GM13976 (cell line): ENCODE data around the gene MARCO.

Source experiments
- DNase-seq: peaks from one replicate; pipeline ENCODE4 v3.0.0; 2012; ENCODE audit warnings: low spot score
- in situ Hi-C: fragments of 300-500 bp; cut with MboI; formaldehyde crosslinking; loops from one replicate; pipeline ENCODE4 v1.12.0; 2022; ENCODE audit warnings: low sequenced_read_pairs, mixed read lengths, inconsistent platforms; ENCODE audit not compliant: unreplicated experiment
- TF ChIP-seq, protein P1 (sequence below): IDR thresholded peaks from 2 replicates; pipeline ENCODE4 v1.5.1; 2012; ENCODE audit warnings: borderline replicate concordance, mild to moderate bottlenecking; ENCODE audit not compliant: insufficient read depth; ENCODE audit errors: extremely low read depth, missing control alignments, control extremely low read depth

Gene MARCO

DNA sequence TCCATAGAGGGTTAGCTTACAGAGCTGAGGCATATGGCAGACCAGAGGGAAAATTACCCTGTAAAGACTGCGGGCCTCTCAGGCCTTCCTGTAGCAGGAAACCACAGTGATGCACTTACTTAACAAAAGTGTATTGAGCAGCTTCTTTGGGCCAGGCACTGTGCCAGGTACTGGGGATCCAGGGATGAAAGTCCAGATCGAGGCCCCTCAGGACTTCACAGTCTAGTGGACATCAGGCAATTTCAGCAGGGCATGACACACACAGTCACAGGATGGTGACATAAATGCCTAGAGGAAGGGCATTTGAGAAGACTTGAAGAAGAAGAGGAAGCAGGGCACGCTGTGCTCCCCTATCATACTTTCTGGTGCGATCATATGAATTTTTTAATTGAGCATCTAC lies 71.7 kb downstream of the MARCO start:
- TF ChIP-seq, protein P1, sequence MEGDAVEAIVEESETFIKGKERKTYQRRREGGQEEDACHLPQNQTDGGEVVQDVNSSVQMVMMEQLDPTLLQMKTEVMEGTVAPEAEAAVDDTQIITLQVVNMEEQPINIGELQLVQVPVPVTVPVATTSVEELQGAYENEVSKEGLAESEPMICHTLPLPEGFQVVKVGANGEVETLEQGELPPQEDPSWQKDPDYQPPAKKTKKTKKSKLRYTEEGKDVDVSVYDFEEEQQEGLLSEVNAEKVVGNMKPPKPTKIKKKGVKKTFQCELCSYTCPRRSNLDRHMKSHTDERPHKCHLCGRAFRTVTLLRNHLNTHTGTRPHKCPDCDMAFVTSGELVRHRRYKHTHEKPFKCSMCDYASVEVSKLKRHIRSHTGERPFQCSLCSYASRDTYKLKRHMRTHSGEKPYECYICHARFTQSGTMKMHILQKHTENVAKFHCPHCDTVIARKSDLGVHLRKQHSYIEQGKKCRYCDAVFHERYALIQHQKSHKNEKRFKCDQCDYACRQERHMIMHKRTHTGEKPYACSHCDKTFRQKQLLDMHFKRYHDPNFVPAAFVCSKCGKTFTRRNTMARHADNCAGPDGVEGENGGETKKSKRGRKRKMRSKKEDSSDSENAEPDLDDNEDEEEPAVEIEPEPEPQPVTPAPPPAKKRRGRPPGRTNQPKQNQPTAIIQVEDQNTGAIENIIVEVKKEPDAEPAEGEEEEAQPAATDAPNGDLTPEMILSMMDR, result no peak
- no peak for DNase-seq
- in situ Hi-C loops, result no loop called here

DNA sequence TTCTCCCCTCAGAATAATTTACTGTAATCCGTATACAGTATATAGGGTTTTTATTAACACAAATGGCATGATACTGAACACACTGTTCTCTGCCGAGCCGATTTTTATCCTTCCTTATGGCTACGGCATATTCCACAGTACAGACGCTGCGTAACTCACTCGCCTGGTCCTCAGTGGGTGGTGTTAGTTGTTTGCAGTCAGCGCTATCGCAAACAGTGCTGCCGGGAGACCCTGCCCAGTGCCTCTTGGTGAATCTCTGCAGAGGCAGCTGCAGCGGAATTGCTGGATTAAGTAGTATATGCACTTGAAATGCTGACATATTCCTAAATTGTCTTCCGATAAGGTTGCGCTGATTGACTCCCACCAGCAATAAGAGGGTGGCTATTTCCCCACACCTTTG lies 73.9 kb downstream of the MARCO start:
- in situ Hi-C loops, result no loop called here
- TF ChIP-seq, protein P1, result no peak
- DNase-seq, result no peak

DNA sequence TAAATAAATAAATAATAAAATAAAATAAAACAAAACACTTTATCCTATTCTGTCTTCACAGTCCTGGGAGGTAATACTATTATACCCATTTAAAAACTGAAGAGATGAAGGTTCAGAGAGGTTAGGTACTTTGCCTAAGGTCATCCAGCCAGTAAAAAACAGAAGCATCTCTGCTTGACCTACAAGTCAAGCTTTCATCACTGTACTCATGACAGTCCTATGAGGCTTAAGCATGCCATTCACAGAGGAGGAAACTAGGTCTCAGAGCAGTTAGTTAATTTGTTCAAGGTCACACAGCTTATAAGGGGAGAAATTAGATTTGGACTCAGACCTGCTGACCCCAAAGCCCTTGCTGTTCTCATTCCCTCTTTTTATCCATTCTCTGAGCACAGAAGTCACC lies 77.5 kb downstream of the MARCO start:
- TF ChIP-seq, protein P1, result no peak
- in situ Hi-C loops, result no loop called here
- no peak for DNase-seq

DNA sequence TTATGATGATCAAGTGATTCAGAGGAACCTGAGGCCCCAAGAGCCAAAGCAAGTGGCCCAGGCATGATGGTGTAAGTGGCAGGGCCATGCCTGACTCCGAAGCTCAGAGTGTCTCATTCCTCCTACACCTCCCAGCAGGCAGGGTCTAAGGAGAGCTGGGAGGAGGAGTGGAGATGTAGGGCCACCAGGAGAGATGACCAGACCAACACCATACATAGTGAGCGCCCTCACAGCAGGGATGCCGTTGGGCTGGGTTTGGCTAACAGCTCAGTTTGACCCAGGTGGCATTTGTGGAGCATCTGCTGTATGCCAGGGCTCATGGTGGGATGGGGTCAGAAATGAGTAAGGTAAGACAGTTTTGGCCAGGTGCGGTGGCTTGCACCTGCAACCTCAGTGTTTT lies 80.7 kb downstream of the MARCO start:
- in situ Hi-C loops, result no loop called here
- TF ChIP-seq, protein P1, result no peak
- no peak for DNase-seq

DNA sequence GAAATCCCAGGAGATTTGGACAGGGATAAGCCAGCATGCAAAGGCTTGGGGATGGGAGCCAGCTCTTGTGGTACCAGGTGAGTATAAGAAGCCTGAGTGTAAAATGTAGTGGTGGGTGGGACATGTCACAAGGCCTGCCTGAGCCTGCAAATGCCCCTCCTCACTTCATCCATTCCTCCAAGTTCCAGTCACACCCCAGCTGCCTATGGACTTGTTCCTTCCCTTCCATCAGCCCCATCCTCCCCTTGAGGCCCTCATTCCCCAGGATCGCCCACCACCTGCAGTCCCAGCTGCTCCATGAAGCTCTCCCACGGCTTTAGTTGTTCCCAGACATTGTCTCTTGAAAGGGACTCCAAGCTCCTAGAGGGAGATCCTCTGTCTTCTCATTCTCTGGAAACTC lies 81.5 kb downstream of the MARCO start:
- TF ChIP-seq, protein P1, result no peak
- DNase-seq, result no peak
- in situ Hi-C loops, result no loop called here

DNA sequence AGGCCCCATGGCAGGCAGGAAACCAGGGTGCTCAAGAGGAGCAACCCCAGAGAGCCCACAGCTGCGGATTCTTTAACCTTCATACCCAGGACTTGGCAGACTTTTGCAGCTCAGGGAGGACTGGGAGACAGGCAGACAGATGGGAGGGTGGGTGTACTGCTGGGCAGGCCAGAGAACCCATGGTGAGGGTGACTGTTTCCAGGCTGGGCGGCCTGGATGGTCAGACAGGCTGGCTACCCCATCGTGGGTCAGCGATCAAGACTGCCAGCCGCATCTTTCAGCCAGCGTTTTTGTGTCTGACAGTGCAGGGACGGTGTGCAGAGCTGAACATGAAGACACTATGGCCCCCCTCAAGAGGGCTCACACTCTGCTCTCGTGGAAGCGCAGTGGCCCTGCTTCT lies 82.2 kb downstream of the MARCO start:
- in situ Hi-C loops, result no loop called here
- DNase-seq, result no peak
- TF ChIP-seq, protein P1, result no peak

DNA sequence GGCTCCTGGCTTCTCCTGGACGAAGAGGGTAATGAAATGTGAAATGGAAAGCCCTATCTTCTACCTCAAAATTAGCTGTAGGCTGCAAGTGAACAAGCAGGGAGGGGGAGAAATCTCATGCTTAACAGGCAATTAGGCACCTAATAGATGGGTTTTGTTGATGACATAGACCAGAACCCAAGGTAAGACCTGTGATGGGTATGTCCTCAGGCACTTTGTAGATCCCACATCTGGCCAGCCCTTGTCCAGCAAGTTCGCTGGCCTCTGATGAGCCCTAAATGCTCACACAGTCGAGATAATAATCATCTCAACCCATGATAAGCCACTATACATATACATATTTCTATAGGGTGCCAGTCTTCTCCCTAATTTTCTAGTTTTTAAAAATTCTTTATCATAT lies 82.6 kb downstream of the MARCO start:
- DNase-seq, result no peak
- TF ChIP-seq, protein P1, result no peak
- in situ Hi-C loops, result no loop called here
